Stimulated activated naive B cell treated with anti-CD40 and anti-IgM and Interleukin-4, amounts not matched to agents 10 μg/mL and 1 μg/mL and 100 μg/mL, for 72 hours (primary cell): Measurements from ENCODE around the gene DPY19L2.
"Not testable (repeated sequence)": the region's sequence is repeated elsewhere in the genome, so short reads cannot be mapped to it uniquely, and the experiment has no call there.

ENCODE experiments used
- ATAC-seq, 2 donors: fragments of 150-1000 bp; cut with Tn5 transposase; replicated peaks; 2 replicates each; pipeline ENCODE4 v1.10.0; 2021; ENCODE audit warnings: moderate library complexity in 1 of 2
- DNase-seq: peaks from one replicate; pipeline ENCODE4 v3.0.0; 2021
- H3K27ac Mint-ChIP-seq: one replicate; pipeline ENCODE4 v1.8.0; 2022; ENCODE audit warnings: mild to moderate bottlenecking, mixed read lengths
- H3K27me3 Mint-ChIP-seq, 2 donors: one replicate each; pipeline ENCODE4 v1.8.0; 2022; ENCODE audit warnings: mixed read lengths in 2 of 2
- H3K36me3 Mint-ChIP-seq, 2 donors: one replicate each; pipeline ENCODE4 v1.8.0; 2022; ENCODE audit warnings: mixed read lengths in 2 of 2, mild to moderate bottlenecking in 1 of 2
- H3K4me1 Mint-ChIP-seq, 2 donors: one replicate each; pipeline ENCODE4 v1.8.0; 2022; ENCODE audit warnings: mixed read lengths in 2 of 2, mild to moderate bottlenecking in 1 of 2
- H3K4me3 Mint-ChIP-seq, 2 donors: one replicate each; pipeline ENCODE4 v1.8.0; 2022; ENCODE audit warnings: mild to moderate bottlenecking in 2 of 2, mixed read lengths in 2 of 2, moderate library complexity in 1 of 2
- H3K9me3 Mint-ChIP-seq, 2 donors: one replicate each; pipeline ENCODE4 v1.8.0; 2022; ENCODE audit warnings: mixed read lengths in 2 of 2, mild to moderate bottlenecking in 1 of 2

Gene DPY19L2

DNA sequence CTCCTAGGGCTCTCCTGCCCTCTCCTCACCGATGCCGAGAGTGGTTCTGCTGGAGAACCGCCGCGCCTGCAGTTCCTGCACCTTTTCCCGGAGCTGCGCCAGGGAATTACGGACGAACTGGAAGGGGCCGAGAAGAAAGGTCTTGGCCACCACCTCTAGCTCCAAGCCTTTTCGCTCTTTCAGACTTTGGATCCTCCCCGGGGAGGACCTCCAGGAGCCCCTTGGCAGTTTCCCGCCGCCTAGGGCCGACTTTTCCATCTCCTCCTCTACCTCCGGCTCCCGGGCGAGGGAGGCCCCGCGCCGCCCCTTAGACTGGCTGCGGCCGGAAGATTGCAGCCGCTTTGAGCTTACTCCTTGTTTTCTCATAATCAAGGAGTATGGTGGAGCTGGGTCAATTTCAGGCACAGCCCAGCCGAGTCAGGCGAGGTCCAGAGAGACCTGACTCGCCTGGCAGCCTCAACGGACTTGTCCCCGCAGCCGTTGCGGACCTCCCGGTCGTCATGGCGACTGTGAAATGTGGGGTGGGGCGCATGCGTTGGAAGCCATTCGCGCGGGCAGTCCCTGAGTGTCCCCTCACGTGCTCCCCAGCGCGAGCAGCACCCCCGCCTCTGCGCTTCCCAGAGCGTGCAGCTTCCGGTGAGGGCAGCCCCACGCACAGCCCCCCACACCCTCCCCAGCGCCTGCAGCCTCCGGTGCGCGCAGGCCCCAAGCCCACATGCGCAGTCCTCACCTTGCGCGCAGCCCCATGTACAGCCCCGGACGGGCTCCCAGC, at the start of gene DPY19L2:
Gene DPY19L2 (minus strand): TSS at position 466 of the 772 bp plus-strand sequence. CDS start 100 bp downstream, at position 366.
- Mint-ChIP-seq H3K4me1 (peaks cover 13 to 30% of the 10 kb centered on the region in 2 donors), H3K9me3 (no peaks in the 10 kb centered on the region), H3K27ac (peak within 1 kb of the TSS; percentile 62), H3K4me3 (peak within 1 kb of the TSS; percentile 92 to 93), H3K36me3 (no peaks in the 10 kb centered on the region), H3K27me3 (peaks cover 21 to 30% of the 10 kb centered on the region in 2 donors)
- peak; percentile 46 for DNase-seq
- ATAC-seq, result peak; percentile 84 to 91

DNA sequence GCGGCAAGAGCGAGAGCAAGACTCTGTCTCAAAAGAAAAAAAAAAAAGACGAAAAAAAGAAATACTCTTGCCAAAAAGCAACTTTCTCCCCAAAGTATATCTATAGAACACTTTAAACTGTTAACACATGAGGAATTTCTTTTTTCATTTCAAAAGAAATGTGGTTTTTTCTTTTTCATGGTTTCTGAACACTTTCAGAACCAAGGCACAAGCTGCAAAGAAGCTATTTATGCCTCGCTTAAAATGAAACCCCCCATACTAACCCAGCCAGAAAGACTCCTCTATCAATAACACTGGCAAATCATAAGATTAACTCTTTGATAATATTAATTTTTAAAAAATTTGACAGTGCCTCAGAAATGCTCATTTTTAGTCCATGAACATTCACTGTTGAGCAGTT, 48.6 kb upstream of the DPY19L2 start:
- peak overlapping the region; percentile 28 to 46 for H3K4me3 Mint-ChIP-seq
- not testable (repeated sequence) for ATAC-seq, H3K27me3 Mint-ChIP-seq, DNase-seq, H3K9me3 Mint-ChIP-seq, H3K36me3 Mint-ChIP-seq
- peak overlapping the region; percentile 56 for H3K27ac Mint-ChIP-seq
- H3K4me1 Mint-ChIP-seq, result peaks cover 15 to 38% of the 10 kb centered on the region in 2 donors

- not testable (repeated sequence) for H3K36me3 Mint-ChIP-seq, H3K27ac Mint-ChIP-seq, H3K27me3 Mint-ChIP-seq, DNase-seq, H3K9me3 Mint-ChIP-seq, H3K4me3 Mint-ChIP-seq, ATAC-seq
- H3K4me1 Mint-ChIP-seq, result peaks cover 16 to 38% of the 10 kb centered on the region in 2 donors
Observed at GRCh38 chr12:63715107-63715625, 46.9 kb upstream of the DPY19L2 start.

- not testable (repeated sequence) for H3K27me3 Mint-ChIP-seq, H3K36me3 Mint-ChIP-seq, DNase-seq, H3K9me3 Mint-ChIP-seq
- Mint-ChIP-seq H3K4me1 (peaks cover 16 to 38% of the 10 kb centered on the region in 2 donors), H3K27ac (peak overlapping the region; percentile 25), H3K4me3 (peak overlapping the region; percentile 23 to 32)
- peak in 1 of 2 donors; percentile 20 for ATAC-seq
Observed at GRCh38 chr12:63714409-63714808, 46.1 kb upstream of the DPY19L2 start.

- DNase-seq, H3K36me3 Mint-ChIP-seq, H3K27me3 Mint-ChIP-seq, H3K9me3 Mint-ChIP-seq: not testable (repeated sequence)
- ATAC-seq, result peak; percentile 63 to 73
- H3K4me3 Mint-ChIP-seq, result peak overlapping the region; percentile 7 to 46
- peak overlapping the region; percentile 25 for H3K27ac Mint-ChIP-seq
- peaks cover 16 to 38% of the 10 kb centered on the region in 2 donors for H3K4me1 Mint-ChIP-seq
Observed at GRCh38 chr12:63713681-63714075, 45.4 kb upstream of the DPY19L2 start.

DNA sequence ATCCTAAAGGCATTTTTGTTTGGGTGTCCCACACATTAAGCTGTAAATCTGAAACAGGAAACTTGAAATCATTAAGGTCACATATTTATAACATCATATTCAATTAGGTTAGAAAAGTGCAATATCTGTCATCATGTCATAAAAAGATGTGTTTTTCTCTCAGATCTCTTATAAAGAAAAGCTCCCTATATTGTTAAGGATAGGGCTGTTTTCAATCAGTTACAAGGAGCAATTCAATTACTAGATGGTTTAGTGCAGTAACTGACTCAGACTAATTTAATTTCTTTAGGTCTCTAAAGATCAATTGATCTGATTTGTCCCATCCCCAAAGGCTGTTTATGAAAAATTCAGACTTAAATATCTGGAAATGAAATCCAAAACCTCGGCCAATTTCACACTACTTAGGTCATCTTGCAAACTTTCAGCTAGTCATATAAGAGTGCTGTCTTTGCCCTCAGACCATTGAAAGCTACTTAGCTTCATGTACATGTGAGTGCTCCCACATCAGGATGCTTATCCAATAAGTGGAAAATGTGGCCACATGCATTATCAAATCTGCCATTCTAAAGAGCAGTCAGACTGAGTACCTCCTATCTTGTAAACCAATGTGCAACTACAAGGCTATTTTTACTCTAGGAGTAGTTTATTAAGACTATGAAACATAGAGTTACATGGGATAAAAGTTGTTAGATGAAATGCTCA, 44.8 kb upstream of the DPY19L2 start:
- peak overlapping the region; percentile 77 for H3K27ac Mint-ChIP-seq
- not testable (repeated sequence) for H3K27me3 Mint-ChIP-seq, DNase-seq, H3K9me3 Mint-ChIP-seq, H3K36me3 Mint-ChIP-seq, H3K4me3 Mint-ChIP-seq
- peaks cover 16 to 38% of the 10 kb centered on the region in 2 donors for H3K4me1 Mint-ChIP-seq
- ATAC-seq, result peak; percentile 35 to 38

- H3K9me3 Mint-ChIP-seq, DNase-seq, H3K36me3 Mint-ChIP-seq, H3K27me3 Mint-ChIP-seq: not testable (repeated sequence)
- peak overlapping the region; percentile 7 to 45 for H3K4me3 Mint-ChIP-seq
- peak; percentile 80 to 83 for ATAC-seq
- H3K4me1 Mint-ChIP-seq, result peaks cover 16 to 38% of the 10 kb centered on the region in 2 donors
- peak overlapping the region; percentile 77 for H3K27ac Mint-ChIP-seq
Observed at GRCh38 chr12:63712376-63712974, 44.2 kb upstream of the DPY19L2 start.

DNA sequence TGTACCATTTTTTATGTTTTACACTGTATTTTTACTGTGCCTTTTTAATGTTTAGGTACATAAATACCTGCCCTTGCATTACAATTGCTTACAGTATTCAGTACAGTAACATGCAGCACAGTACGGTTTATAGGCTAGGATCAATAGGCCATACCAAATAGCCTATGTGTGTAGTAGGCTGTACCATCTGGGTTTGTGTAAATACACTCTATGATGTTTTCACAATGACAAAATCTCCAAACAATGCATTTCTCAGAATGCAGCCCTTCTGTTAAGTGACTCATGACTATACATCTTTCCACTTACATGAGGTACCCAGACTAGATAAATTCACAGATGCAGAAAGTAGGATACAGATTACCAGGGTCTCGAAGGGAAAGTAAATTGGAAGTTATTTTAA, 43.0 kb upstream of the DPY19L2 start:
- peaks cover 16 to 31% of the 10 kb centered on the region in 2 donors for H3K4me1 Mint-ChIP-seq
- not testable (repeated sequence) for H3K27ac Mint-ChIP-seq, H3K36me3 Mint-ChIP-seq, H3K4me3 Mint-ChIP-seq, DNase-seq, H3K9me3 Mint-ChIP-seq, ATAC-seq, H3K27me3 Mint-ChIP-seq

GRCh38 chr12:63706336-63706735, 38.0 kb upstream of the DPY19L2 start:
- H3K36me3 Mint-ChIP-seq, result no peaks in the 10 kb centered on the region
- DNase-seq (no peak), ATAC-seq (no peak)
- no peak overlapping the region for H3K27ac Mint-ChIP-seq
- no peaks in the 10 kb centered on the region for H3K4me1 Mint-ChIP-seq
- no peaks in the 10 kb centered on the region for H3K9me3 Mint-ChIP-seq
- H3K4me3 Mint-ChIP-seq, result no peak overlapping the region
- no peaks in the 10 kb centered on the region for H3K27me3 Mint-ChIP-seq

DNA sequence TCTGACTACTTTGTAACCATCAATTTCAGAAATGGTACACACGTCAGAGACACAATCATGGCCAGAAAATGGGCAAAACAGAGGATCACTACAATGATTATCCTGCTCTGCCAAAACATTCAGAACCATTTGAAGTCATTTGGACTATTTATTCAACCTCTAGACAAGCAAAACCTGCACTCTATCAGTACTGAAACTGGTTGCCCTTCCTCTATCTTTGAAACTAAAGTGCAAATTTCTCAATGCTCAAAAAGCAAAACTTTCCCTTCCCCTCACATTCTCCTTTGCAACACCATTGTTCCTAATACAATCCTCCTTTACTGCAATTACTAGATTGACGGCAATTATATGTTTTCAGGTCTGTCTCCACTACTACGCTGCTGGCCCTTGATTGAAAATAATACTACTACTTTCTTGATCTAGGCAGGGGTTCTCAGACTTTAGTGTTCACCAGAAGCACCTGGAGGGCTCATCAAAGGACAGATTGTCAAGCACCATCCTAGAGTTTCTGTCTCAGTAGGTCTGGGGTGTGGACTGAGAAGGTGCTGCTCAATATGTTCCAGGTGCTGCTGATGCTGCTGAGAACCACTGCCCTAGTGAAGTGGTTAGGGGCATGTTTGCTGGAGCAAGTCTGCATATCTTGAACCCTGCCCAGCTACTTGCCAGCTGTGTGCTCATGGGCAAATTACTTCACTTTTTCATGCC, 31.5 kb upstream of the DPY19L2 start:
- not testable (repeated sequence) for H3K36me3 Mint-ChIP-seq, DNase-seq, H3K4me3 Mint-ChIP-seq, H3K27ac Mint-ChIP-seq, H3K4me1 Mint-ChIP-seq, H3K9me3 Mint-ChIP-seq
- H3K27me3 Mint-ChIP-seq, result peaks cover 10% of the 10 kb centered on the region in 2 donors
- peak; percentile 18 to 39 for ATAC-seq

DNA sequence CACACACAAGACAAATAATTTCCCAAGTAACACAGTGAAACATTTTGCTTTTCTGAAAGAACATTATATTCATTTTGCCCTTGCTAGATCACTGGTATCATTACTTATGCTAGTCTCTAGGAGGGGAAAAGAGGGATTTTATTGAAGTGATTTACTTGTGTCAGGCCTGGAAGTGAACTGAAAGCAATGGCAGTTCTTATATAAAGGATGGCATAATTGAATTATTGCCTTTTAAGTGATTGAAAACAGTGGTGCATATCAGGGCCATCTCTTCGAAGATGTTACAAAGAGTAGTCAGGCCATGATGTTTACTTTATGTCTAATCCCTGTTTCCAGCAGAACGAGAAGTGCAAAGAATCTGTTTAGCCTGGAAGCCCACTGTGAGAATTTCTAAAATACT, 30.7 kb upstream of the DPY19L2 start:
- not testable (repeated sequence) for H3K4me3 Mint-ChIP-seq, ATAC-seq, H3K9me3 Mint-ChIP-seq, H3K4me1 Mint-ChIP-seq, H3K27ac Mint-ChIP-seq, DNase-seq, H3K36me3 Mint-ChIP-seq
- H3K27me3 Mint-ChIP-seq, result peaks cover 10% of the 10 kb centered on the region in 2 donors

DNA sequence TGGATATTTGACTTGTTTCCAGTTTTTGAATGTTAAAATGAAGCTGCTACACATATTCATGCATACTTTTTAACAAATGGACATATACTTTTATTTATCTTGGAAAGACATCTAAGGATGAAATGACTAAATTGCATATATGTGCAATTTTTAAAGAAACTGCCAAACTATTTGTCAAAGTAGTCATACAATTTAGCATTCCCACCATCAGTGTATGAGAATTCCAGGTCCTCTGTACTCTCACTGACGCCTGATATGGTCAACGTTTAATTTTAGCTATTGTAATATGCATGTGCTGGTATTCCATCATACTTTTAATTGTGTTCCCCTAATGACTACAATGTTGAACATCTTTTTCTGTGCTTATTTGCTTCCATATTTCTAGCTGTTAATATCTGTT, 22.5 kb upstream of the DPY19L2 start:
- H3K36me3 Mint-ChIP-seq, ATAC-seq, H3K27me3 Mint-ChIP-seq, H3K4me3 Mint-ChIP-seq, H3K27ac Mint-ChIP-seq, H3K4me1 Mint-ChIP-seq, DNase-seq, H3K9me3 Mint-ChIP-seq: not testable (repeated sequence)

DNA sequence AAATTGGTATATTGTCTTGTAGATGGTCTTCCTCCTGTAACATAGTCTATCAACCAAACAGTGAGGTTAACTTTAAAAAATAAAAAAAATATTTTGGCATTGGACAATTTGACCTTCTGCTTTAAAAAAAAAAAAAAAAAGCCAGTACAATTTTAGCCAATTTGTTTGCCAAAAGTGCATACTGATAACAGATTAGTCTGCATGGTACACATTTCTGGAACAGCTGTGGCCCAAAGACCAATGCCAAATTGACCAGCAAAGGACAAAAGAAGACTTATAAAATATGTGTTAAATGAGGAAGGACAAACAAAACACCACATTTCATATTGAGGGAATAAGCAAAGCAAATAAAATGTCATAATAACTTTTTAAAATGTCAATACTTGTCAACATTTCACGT, 20.8 kb upstream of the DPY19L2 start:
- not testable (repeated sequence) for H3K27me3 Mint-ChIP-seq, H3K27ac Mint-ChIP-seq, ATAC-seq, H3K4me3 Mint-ChIP-seq, H3K9me3 Mint-ChIP-seq, DNase-seq, H3K36me3 Mint-ChIP-seq, H3K4me1 Mint-ChIP-seq

GRCh38 chr12:63686623-63687022, 18.3 kb upstream of the DPY19L2 start:
- H3K27ac Mint-ChIP-seq, H3K4me3 Mint-ChIP-seq, H3K36me3 Mint-ChIP-seq, H3K9me3 Mint-ChIP-seq, ATAC-seq, H3K4me1 Mint-ChIP-seq, H3K27me3 Mint-ChIP-seq, DNase-seq: not testable (repeated sequence)
